Superior temporal gyrus (tissue), 1 donor: ENCODE results near the gene RBBP9.
"Not testable (repeated sequence)": the region's sequence is repeated elsewhere in the genome, so short reads cannot be mapped to it uniquely, and the experiment has no call there.

Source experiments
- DNase-seq: peaks from one replicate; pipeline ENCODE4 v3.0.0-alpha.2; 2016; ENCODE audit errors: extremely low spot score

RBBP9 gene

GRCh38 chr20:18496740-18497592 lies at the start of gene RBBP9:
TSS of gene RBBP9 (minus strand) at chr20:18497225. CDS start at chr20:18497167, 58 bp downstream.
- peak; percentile 87 for DNase-seq

GRCh38 chr20:18545566-18545965 lies 48.5 kb upstream of the RBBP9 start:
- DNase-seq = no peak

- DNase-seq = no peak
Observed at GRCh38 chr20:18543932-18544331, 46.9 kb upstream of the RBBP9 start.

GRCh38 chr20:18543216-18543615 lies 46.2 kb upstream of the RBBP9 start:
- DNase-seq = peak; percentile 31

GRCh38 chr20:18541741-18542140 lies 44.7 kb upstream of the RBBP9 start:
- no peak for DNase-seq

GRCh38 chr20:18537651-18538050 lies 40.6 kb upstream of the RBBP9 start:
- DNase-seq = no peak

GRCh38 chr20:18533978-18534644 lies 37.1 kb upstream of the RBBP9 start:
- DNase-seq = no peak

- DNase-seq = no peak
Observed at GRCh38 chr20:18533491-18533890, 36.5 kb upstream of the RBBP9 start.

- no peak for DNase-seq
Observed at GRCh38 chr20:18532626-18533025, 35.6 kb upstream of the RBBP9 start.

GRCh38 chr20:18529041-18529440 lies 32.0 kb upstream of the RBBP9 start:
- DNase-seq = no peak

- DNase-seq = no peak
Observed at GRCh38 chr20:18527836-18528235, 30.8 kb upstream of the RBBP9 start.

GRCh38 chr20:18527339-18527738 lies 30.3 kb upstream of the RBBP9 start:
- DNase-seq = no peak

GRCh38 chr20:18526761-18527160 lies 29.7 kb upstream of the RBBP9 start:
- not testable (repeated sequence) for DNase-seq

- no peak for DNase-seq
Observed at GRCh38 chr20:18524646-18525045, 27.6 kb upstream of the RBBP9 start.

- no peak for DNase-seq
Observed at GRCh38 chr20:18523066-18523465, 26.0 kb upstream of the RBBP9 start.

GRCh38 chr20:18522066-18522465 lies 25.0 kb upstream of the RBBP9 start:
- not testable (repeated sequence) for DNase-seq

GRCh38 chr20:18515973-18516372 lies 18.9 kb upstream of the RBBP9 start:
- no peak for DNase-seq

GRCh38 chr20:18514127-18514526 lies 17.1 kb upstream of the RBBP9 start:
- DNase-seq = no peak

GRCh38 chr20:18513208-18513607 lies 16.2 kb upstream of the RBBP9 start:
- no peak for DNase-seq

GRCh38 chr20:18511571-18511970 lies 14.5 kb upstream of the RBBP9 start:
- no peak for DNase-seq

- peak; percentile 99 for DNase-seq
Observed at GRCh38 chr20:18507218-18508191, 10.5 kb upstream of the RBBP9 start, which contains the start of gene SEC23B. TSS of gene SEC23B (plus strand) at chr20:18507940. CDS start at chr20:18510836, 2,896 bp downstream.

GRCh38 chr20:18506744-18507143 lies 9.7 kb upstream of the RBBP9 start:
- DNase-seq = no peak
